Panc1 (cell line): ENCODE data around the gene TENT4B. TPM values are rescaled to one million over a fixed set of nuclear protein-coding genes. Genes with fewer than 3 reads are reported as not detected.

Experiments used
- ATAC-seq: fragments of 200-7000 bp; cut with Tn5 transposase; 2 replicates; pipeline ENCODE4 v1.9.1; 2020; ENCODE audit warnings: mild to moderate bottlenecking, moderate library complexity
- BruUV-seq: library from RNA; stranded (reverse); fragments of 400-500 nt; replicated peaks from 2 replicates; lab custom pipeline; 2021; lab: Mats Ljungman, UMichigan
- CTCF ChIA-PET: fragments of 300-600 bp; sonication (Branson Sonifier 250); formaldehyde crosslinking; loops from one replicate; lab custom pipeline; 2022; ENCODE audit warnings: antibody characterized with exemption; lab: Charles Lee
- POLR2A ChIA-PET: fragments of 300-600 bp; sonication (Branson Sonifier 250); formaldehyde crosslinking; loops from one replicate; lab custom pipeline; 2022; ENCODE audit warnings: antibody characterized with exemption; lab: Charles Lee
- DNase-seq: peaks from one replicate; pipeline ENCODE4 v3.0.0-alpha.2; 2010; ENCODE audit warnings: low read depth, low spot score
- H3K27ac ChIP-seq: 2 replicates; pipeline ENCODE4 v1.5.1; 2011; ENCODE audit warnings: mild to moderate bottlenecking, low read length, inconsistent platforms
- H3K27me3 ChIP-seq: fragments of 200-500 bp; sonication (Bioruptor generic); 2 replicates; pipeline ENCODE4 v1.6.0; 2014; ENCODE audit warnings: low read length, inconsistent platforms; ENCODE audit not compliant: control insufficient read depth, insufficient read depth
- H3K36me3 ChIP-seq: fragments of 200-500 bp; sonication (Bioruptor generic); 2 replicates; pipeline ENCODE4 v1.5.1; 2014; ENCODE audit warnings: inconsistent platforms, mild to moderate bottlenecking, low read length, moderate library complexity; ENCODE audit not compliant: control insufficient read depth, insufficient read depth
- H3K4me1 ChIP-seq: 2 replicates; pipeline ENCODE4 v1.5.1; 2011; ENCODE audit warnings: inconsistent platforms, mild to moderate bottlenecking, low read length, moderate library complexity; ENCODE audit not compliant: control insufficient read depth, insufficient read depth
- H3K4me3 ChIP-seq, 2 experiments: 2 replicates each; pipeline ENCODE4 v1.5.1; 2011 to 2012; ENCODE audit warnings: low read depth in 2 of 2, low read length in 2 of 2, mild to moderate bottlenecking in 2 of 2, inconsistent platforms in 1 of 2, moderate library complexity in 1 of 2
- H3K9me3 ChIP-seq: fragments of 200-500 bp; sonication (Bioruptor generic); 2 replicates; pipeline ENCODE4 v1.5.1; 2014; ENCODE audit warnings: low read depth, mild to moderate bottlenecking, inconsistent platforms, low read length, moderate library complexity; ENCODE audit not compliant: control insufficient read depth, insufficient read depth
- CTCF ChIP-seq: fragments of 450-650 bp; IDR thresholded peaks from 2 replicates; pipeline ENCODE4 v1.5.1; 2017; ENCODE audit warnings: mild to moderate bottlenecking
- POLR2AphosphoS5 ChIP-seq: IDR thresholded peaks from 2 replicates; pipeline ENCODE4 v1.6.1; 2012; ENCODE audit warnings: mild to moderate bottlenecking, low read depth, low read length, moderate library complexity
- REST ChIP-seq, 2 experiments: IDR thresholded peaks; 2 replicates each; pipeline ENCODE4 v1.6.1; 2011 to 2012; ENCODE audit warnings: low read depth in 2 of 2, control low read depth in 1 of 2, low read length in 1 of 2, mild to moderate bottlenecking in 1 of 2, moderate library complexity in 1 of 2; ENCODE audit not compliant: insufficient read depth in 1 of 2
- SIN3A ChIP-seq: IDR thresholded peaks from 2 replicates; pipeline ENCODE4 v1.6.1; 2012; ENCODE audit warnings: low read depth, mild to moderate bottlenecking, low read length, moderate library complexity, borderline replicate concordance; ENCODE audit not compliant: insufficient read depth
- TCF7L2 ChIP-seq: IDR thresholded peaks from 2 replicates; pipeline ENCODE4 v1.6.1; 2011; ENCODE audit warnings: mild to moderate bottlenecking, low read depth, low read length, inconsistent platforms
- in situ Hi-C: cut with HindIII; loops from 2 replicates; pipeline ENCODE4 v1.10.0; 2016; ENCODE audit warnings: low sequenced_read_pairs, low pct_unique_long_range_greater_than_20kb
- intact Hi-C: fragments of 100-400 bp; cut with micrococcal nuclease; formaldehyde crosslinking; loops from one replicate; pipeline ENCODE4 v1.10.0; 2022; ENCODE audit not compliant: unreplicated experiment
- total RNA-seq: library from RNA; stranded (reverse); gene quantifications from one replicate; pipeline ENCODE4 v1.2.1, GENCODE V29; 2021; ENCODE audit not compliant: unreplicated experiment

Gene TENT4B
- total RNA-seq, 1 experiment from 2014 or later = 9.7 TPM

GRCh38 chr16:50270510-50271147, 117.5 kb downstream of the TENT4B start:
- intact Hi-C loops (no loop called here), in situ Hi-C loops (no loop called here)
- DNase-seq (no peak), ATAC-seq (no peak)
- Histone ChIP-seq H3K9me3 (no peaks in the 10 kb centered on the region), H3K27me3 (no peaks in the 10 kb centered on the region), H3K4me1 (peaks cover 6% of the 10 kb centered on the region), H3K36me3 (no peaks in the 10 kb centered on the region), H3K4me3 (no peak overlapping the region), H3K27ac (no peak overlapping the region)
- ChIA-PET CTCF (no interaction called here), POLR2A (no interaction called here)
- BruUV-seq = no TSS peak
- no peak for TF ChIP-seq CTCF
- no peak for TF ChIP-seq SIN3A
- no peak for TF ChIP-seq POLR2AphosphoS5
- TF ChIP-seq TCF7L2 = no peak
- no peak for TF ChIP-seq REST (IDR thresholded peaks at IDR 0.05; ENCODE audit: insufficient read depth in 1 of 2, low read depth in 2 of 2, low read length in 1 of 2)

- in situ Hi-C loops = no loop called here
Observed at GRCh38 chr16:50271148-50272041, 118.3 kb downstream of the TENT4B start.

More at GRCh38 chr16:50271148-50272041, 118.3 kb downstream of the TENT4B start:
- Histone ChIP-seq H3K9me3 (no peaks in the 10 kb centered on the region), H3K4me3 (no peak overlapping the region), H3K27ac (no peak overlapping the region), H3K27me3 (no peaks in the 10 kb centered on the region), H3K36me3 (no peaks in the 10 kb centered on the region), H3K4me1 (no peaks in the 10 kb centered on the region; the same call in 1 of the 2 replicates)
- ATAC-seq = no peak
- TF ChIP-seq CTCF = no peak
- TF ChIP-seq TCF7L2 = no peak
- TF ChIP-seq REST (IDR thresholded peaks at IDR 0.05; ENCODE audit: insufficient read depth in 1 of 2, low read depth in 2 of 2, low read length in 1 of 2) = no peak
- TF ChIP-seq SIN3A = no peak
- TF ChIP-seq POLR2AphosphoS5 = no peak
- ChIA-PET CTCF (no interaction called here), POLR2A (no interaction called here)
- no TSS peak for BruUV-seq
- no peak for DNase-seq
- intact Hi-C loops = no loop called here
